Ramos (cell line): ENCODE measurements around the gene NACC1.

Experiments used
- in situ Hi-C: fragments of 300-500 bp; cut with MboI; formaldehyde crosslinking; loops from one replicate; pipeline ENCODE4 v1.14.3; 2022; ENCODE audit warnings: low sequenced_read_pairs; ENCODE audit not compliant: unreplicated experiment

Gene NACC1

DNA sequence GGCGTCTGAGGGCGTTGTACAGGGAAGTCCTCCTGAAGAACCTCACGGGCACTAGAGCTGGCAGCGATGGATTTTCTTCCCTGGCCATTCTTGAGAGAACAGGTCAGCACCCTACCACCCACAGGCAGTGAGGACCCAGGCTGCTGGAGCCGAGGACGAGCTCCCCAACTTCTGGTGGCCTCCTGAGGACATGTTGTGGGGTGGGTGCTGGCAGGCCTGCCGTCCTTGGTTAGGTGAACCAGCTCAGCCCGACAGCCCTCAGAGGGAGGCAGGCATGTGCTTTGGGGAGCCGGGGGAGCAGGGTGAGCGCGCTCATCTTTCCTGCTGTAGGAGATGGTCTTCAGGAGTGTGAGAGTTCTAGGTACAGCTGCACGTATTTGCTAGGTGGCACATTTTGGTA, 30.8 kb upstream of the NACC1 start:
- in situ Hi-C loops, result no loop called here

GRCh38 chr19:13087795-13088537, 30.1 kb upstream of the NACC1 start:
- in situ Hi-C loops, result no loop called here

- in situ Hi-C loops, result no loop called here
These were observed 28.8 kb upstream of the NACC1 start for GRCh38 chr19:13089139-13089856.

GRCh38 chr19:13089857-13090507, 28.1 kb upstream of the NACC1 start:
- in situ Hi-C loops, result loop anchor here (5.0 kb wide), 1 partner anchor 108 kb away; no protein-coding TSS in a partner anchor

GRCh38 chr19:13090511-13091231, 27.4 kb upstream of the NACC1 start:
- in situ Hi-C loops, result loop anchor here (5.0 kb wide), 1 partner anchor 108 kb away; no protein-coding TSS in a partner anchor

GRCh38 chr19:13091400-13092157, 26.5 kb upstream of the NACC1 start:
- in situ Hi-C loops, result loop anchor here (5.0 kb wide), 1 partner anchor 109 kb away; no protein-coding TSS in a partner anchor

DNA sequence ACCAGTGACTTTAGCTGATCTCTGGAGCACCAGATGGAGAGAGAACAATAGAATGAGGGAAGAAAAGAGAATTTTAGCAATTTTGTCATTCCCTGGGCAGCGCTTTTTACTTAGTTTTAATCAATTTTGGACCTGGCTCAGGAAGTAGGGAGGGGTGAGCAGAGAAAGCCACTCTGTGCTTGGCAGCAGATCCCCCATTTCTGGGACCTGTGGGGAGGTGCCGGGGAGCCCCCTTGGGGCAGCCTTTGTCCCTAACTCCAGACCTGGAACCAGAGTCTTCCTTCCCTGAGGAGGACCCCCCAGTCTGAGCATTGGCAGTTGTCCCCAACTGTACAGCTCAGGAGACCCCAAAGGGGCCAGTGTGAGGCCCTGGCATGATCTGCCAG, 25.9 kb upstream of the NACC1 start:
- in situ Hi-C loops, result loop anchor here (5.0 kb wide), 1 partner anchor 110 kb away; no protein-coding TSS in a partner anchor

DNA sequence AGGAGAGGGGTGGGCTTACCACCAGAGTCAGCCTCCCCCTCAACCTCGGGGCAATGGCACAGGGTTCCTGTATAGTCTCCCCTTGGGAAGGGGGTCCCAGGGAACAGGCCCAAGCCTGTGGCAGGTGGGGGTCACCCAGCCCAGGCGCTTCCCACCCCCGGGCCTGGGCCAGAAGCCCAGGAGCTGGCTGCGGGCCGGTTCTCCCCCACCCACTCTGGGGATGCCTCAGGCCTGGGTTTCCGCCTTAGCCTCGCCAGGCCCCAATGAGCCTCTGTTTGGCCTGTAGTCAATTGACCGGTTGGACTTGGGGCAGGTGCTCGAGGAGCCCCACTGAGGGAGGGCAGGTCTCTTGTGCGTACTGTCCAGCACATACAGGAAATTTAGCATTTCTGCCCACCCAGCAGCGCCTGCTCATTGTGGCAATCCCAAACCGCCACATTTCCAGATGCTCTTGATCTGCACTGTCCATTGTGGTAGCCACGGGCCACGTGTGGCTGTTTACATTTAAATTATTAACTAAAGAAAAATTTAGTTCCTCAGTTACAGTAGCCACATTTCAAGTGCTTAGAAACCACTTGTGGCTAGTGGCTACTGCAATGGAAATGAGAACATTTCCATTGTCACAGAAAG, 25.3 kb upstream of the NACC1 start:
- in situ Hi-C loops, result loop anchor here (5.0 kb wide), 1 partner anchor 110 kb away; no protein-coding TSS in a partner anchor

DNA sequence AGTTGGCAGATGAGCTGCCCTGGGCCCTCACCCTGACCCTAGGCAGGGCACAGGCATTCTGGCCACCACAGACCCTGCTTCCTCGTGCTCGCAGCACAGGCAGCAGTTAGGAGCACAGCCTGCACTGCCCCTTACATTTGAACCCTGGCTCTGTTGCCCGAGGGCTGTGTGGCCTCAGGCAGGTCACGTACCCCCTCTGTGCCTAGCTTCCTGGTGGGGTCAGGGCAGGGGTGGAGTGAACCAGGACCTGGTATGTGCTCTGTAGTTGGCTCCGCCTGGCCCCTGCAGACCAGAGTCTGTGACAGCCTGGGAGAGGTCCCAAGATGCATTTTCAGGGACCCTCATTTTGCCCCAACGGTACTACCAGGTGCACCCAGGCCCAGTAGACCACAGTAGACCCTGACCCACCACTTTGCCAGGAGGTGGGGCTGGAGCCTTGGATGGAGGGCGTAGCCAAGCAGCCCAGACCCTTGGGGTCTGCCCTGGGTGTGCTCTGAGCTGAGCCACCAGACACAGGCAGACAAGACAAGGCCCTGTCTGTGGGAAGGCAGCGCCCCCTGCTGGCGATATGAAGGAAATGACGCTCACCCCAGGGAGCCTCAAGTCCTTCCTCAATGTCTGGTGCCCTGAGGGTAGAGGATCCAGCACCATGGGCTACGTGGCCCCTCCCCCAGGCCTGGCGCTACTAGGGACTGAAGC, 24.5 kb upstream of the NACC1 start:
- in situ Hi-C loops, result loop anchor here (5.0 kb wide), 1 partner anchor 111 kb away; no protein-coding TSS in a partner anchor

GRCh38 chr19:13094106-13094504, 24.0 kb upstream of the NACC1 start:
- in situ Hi-C loops, result loop anchor here (5.0 kb wide), 1 partner anchor 112 kb away; no protein-coding TSS in a partner anchor

DNA sequence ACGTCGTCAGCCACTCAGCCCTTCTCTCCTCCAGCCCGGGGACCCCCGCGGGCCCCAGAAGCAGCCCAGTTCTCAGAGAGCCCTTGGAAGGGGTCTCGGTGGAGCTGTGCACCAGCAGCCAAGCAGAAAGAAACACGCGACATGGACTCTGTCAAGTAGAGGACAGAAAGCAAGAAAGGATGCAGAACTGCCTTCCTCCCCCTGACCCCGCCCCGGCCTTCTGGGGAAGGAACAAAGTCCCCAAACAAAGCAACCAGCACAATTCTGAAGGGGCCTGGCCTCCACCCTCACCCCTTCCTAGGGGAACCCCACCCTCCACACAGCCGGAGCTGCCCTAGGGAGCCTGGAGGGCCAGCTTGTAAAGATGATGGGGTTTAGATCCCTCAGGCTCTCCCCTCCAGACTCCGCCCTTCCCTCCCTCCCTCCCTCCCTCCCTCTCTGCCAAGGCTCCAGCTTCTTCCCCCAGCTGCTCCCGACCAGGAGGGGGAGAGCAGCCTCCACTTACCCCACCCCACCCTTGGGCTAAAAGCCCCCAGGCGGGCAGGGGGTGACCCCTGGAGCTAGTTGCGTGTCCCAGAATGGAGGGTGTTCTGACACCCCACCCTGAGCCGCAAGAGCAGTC, 23.2 kb upstream of the NACC1 start:
- in situ Hi-C loops, result loop anchor here (5.0 kb wide), 1 partner anchor 113 kb away; no protein-coding TSS in a partner anchor

DNA sequence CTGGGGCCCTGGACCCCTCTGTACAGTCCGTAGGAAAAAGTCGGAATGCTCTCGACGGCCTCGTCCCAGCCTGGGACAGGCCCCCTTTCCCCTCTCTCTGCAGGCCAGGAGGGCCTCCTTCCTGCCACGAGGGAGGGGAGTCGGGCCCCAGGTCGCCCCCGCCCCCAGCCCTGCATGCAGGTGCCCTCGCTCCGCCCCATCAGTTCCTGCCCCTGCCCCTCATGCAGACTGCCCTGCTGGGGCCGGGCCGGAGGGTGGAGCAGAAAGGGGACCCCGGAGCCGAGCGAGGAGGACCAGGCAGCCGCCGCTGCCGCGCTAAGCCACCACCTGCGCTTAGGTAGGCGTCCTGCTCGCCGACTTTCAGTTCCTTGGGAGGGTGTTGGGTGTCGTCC, 22.7 kb upstream of the NACC1 start:
- in situ Hi-C loops, result no loop called here

- in situ Hi-C loops, result no loop called here
These were observed 21.8 kb upstream of the NACC1 start for GRCh38 chr19:13095934-13096927.

GRCh38 chr19:13097033-13097462, 21.0 kb upstream of the NACC1 start:
- in situ Hi-C loops, result no loop called here

DNA sequence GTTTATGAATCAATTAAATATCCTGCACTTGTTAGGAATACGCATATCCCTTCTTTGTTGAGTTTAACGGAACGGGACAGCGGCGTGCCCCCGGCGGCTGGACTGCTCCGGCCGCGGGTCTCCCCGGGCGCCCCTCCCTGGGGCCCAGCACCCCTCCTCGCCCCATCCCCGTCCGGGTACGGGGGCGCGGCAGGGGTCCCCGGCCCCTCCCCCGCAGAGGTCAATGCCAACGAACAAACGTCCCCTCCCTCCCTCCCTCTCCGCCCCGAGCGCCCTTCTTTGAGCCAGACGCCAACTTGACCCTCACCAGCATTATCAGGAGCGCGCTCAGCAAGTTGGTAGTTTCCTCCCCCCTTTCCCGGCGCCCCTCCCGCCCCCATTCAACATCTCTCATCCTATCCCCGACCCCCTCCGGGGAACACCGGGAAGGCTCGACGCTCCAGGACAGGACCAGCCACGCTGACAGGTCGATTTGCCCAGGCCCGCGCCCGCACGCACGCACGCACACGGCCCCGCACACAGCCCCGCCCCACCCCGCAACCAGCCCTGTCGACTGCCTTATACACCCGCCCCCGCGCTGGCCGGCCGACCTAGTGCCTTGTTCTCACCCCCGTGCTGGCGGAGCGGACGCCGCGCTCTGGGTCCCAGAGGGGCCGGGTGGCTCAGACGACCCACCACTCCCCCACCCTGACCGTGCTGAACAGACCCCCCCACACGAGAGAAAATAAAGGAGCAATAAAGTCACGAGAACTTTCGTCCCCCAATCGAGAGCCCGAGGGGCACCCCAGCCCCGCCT, 20.4 kb upstream of the NACC1 start:
- in situ Hi-C loops, result no loop called here
